AG09309 (cell line): ENCODE results near the gene PSMD13.

Experiments used
- DNase-seq: peaks from one replicate; pipeline ENCODE4 v3.0.0-alpha.2; 2010; ENCODE audit warnings: low read depth
- H3K4me3 ChIP-seq: 2 replicates; pipeline ENCODE4 v1.5.1; 2011; ENCODE audit warnings: mild to moderate bottlenecking, low read depth, low read length, moderate library complexity; ENCODE audit not compliant: control insufficient read depth
- CTCF ChIP-seq: IDR thresholded peaks from 2 replicates; pipeline ENCODE4 v1.5.1; 2011; ENCODE audit warnings: mild to moderate bottlenecking, low read depth, low read length, inconsistent platforms; ENCODE audit not compliant: insufficient read depth, control insufficient read depth; ENCODE audit errors: missing control alignments

Gene PSMD13

GRCh38 chr11:291281-292210, 54.8 kb downstream of the PSMD13 start:
- H3K4me3 ChIP-seq = no peak overlapping the region
- no peak for TF ChIP-seq CTCF
- no peak for DNase-seq

GRCh38 chr11:292211-293121, 55.7 kb downstream of the PSMD13 start:
- no peak overlapping the region for H3K4me3 ChIP-seq
- DNase-seq = no peak

GRCh38 chr11:293271-293851, 56.6 kb downstream of the PSMD13 start:
- no peak for TF ChIP-seq CTCF
- DNase-seq = no peak
- H3K4me3 ChIP-seq = no peak overlapping the region

More at GRCh38 chr11:292211-293121, 55.7 kb downstream of the PSMD13 start:
- no peak for TF ChIP-seq CTCF

GRCh38 chr11:293852-294661, 57.3 kb downstream of the PSMD13 start:
- DNase-seq = no peak
- H3K4me3 ChIP-seq = no peak overlapping the region
- TF ChIP-seq CTCF = no peak

- no peak for DNase-seq
- TF ChIP-seq CTCF = no peak
Measured at GRCh38 chr11:294780-295179, 58.0 kb downstream of the PSMD13 start.

More at GRCh38 chr11:294780-295179, 58.0 kb downstream of the PSMD13 start:
- no peak overlapping the region for H3K4me3 ChIP-seq
